Lower lobe of right lung (tissue), 2 donors: ENCODE measurements around the gene FUT7. TPM values are rescaled to one million over a fixed set of nuclear protein-coding genes. Genes with fewer than 3 reads are reported as not detected.

ENCODE experiments used
- ATAC-seq, 2 donors: fragments of 200-7000 bp; cut with Tn5 transposase; one replicate each; pipeline ENCODE4 v1.9.1; 2020 to 2022; ENCODE audit warnings: mild to moderate bottlenecking in 2 of 2, moderate library complexity in 2 of 2
- DNase-seq: peaks from one replicate; pipeline ENCODE4 v3.0.0-alpha.2; 2020
- H3K27ac ChIP-seq: fragments of 200-600 bp; one replicate; pipeline ENCODE4 v1.8.0; 2022
- H3K27me3 ChIP-seq: fragments of 200-600 bp; one replicate; pipeline ENCODE4 v1.8.0; 2022; ENCODE audit warnings: low read depth
- H3K36me3 ChIP-seq: fragments of 200-600 bp; one replicate; pipeline ENCODE4 v1.8.0; 2022; ENCODE audit warnings: mild to moderate bottlenecking
- H3K4me1 ChIP-seq: fragments of 200-600 bp; one replicate; pipeline ENCODE4 v1.8.0; 2022
- H3K4me3 ChIP-seq: fragments of 200-600 bp; one replicate; pipeline ENCODE4 v1.8.0; 2022; ENCODE audit warnings: mild to moderate bottlenecking
- H3K9me3 ChIP-seq: fragments of 200-600 bp; one replicate; pipeline ENCODE4 v1.8.0; 2022
- CTCF ChIP-seq: fragments of 200-600 bp; IDR thresholded peaks from one replicate; pipeline ENCODE4 v1.8.0; 2022; ENCODE audit warnings: antibody characterized with exemption, mild to moderate bottlenecking
- intact Hi-C: fragments of 100-400 bp; cut with DNase I; formaldehyde crosslinking; loops from one replicate; pipeline ENCODE4 v1.11.0; 2022
- total RNA-seq: library from RNA; stranded (reverse); fragmentation: NEBNext Ultra II Directional; extraction: Animal tissue kit (Norgen Biotek cat#: 25700); gene quantifications from one replicate; pipeline ENCODE4 v1.2.1, GENCODE V29; 2021
- donor health status: DM: no; HTN: yes; CAD: no; lungs with severe emphysema.

FUT7 gene
- total RNA-seq, 1 donor from 2014 or later: 1.1 TPM

DNA sequence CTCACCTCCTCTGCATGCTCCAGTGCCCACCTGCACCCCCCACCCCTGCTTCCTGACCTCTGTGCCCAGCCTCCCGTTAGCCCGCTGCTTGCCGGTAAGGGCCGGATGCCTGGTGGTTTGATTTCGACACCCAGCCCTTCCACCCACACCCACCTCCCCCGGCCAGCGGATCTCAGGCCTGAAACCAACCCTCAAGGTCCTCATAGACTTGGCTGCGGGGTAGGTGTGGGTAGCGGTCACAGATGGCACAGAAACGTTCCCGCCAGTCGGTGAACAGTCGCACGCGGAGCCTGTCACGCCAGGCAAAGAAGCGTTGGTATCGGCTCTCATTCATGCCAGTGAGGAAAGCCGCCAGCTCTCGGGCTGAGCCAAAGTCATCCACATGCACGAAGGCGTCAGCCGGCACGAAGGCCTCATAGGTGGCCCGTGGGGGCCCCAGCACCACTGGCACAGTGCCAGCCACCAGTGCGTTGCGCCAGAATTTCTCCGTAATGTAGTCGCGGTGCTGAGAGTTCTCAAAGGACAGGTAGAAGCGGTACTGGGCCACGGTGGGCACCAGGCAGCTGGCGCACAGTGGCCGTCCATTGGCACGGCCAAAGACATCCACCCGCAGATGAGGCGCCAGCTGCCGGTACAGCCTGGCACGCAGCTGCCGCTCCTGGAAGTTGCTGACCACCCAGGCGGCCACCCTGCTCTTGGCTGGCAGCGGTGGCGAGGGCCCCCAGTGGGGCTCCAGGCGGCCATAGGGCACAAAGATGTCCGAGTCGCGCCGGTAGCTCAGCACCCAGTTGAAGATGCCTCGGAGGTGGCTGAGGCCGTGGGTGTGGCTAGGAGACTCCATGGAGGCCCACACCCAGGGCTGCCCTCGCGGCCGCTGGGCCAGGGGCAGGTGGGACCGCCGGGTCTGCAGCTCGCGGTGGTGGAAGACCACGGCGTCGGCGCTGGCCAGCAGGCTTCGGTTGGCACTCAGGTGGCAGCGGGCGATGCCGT lies 1.1 kb downstream of the FUT7 start:
- H3K27ac ChIP-seq: peak overlapping the region; percentile 53
- no peaks in the 10 kb centered on the region for H3K9me3 ChIP-seq
- no peaks in the 10 kb centered on the region for H3K27me3 ChIP-seq
- intact Hi-C loops: no loop called here
- peaks cover 77% of the 10 kb centered on the region for H3K4me1 ChIP-seq
- DNase-seq: peak; percentile 75
- ATAC-seq: no peak
- no peak for TF ChIP-seq CTCF
- peak overlapping the region; percentile 68 for H3K4me3 ChIP-seq
- no peaks in the 10 kb centered on the region for H3K36me3 ChIP-seq

DNA sequence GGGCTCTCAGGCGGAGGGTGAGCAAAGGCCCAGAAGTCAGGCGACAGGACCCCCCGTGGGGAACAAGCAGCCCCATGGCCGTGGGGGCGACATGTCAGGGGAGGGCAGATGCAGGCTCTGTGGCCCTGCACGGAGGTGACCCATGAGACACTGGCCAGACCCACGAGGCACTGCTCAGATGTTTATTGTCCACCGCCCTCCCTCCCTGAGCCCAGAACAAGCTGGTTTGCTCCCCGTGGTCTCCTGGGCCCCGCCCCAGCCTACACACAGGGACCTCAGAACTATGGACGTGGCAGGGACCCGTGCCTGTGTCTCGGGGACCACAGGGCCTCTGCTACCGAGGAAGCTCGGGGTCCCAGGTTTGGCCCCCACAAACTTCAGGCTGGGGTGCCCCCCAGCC lies 1.9 kb downstream of the FUT7 start:
- H3K9me3 ChIP-seq: no peaks in the 10 kb centered on the region
- H3K4me1 ChIP-seq: peaks cover 70% of the 10 kb centered on the region
- DNase-seq (no peak), ATAC-seq (no peak)
- H3K27me3 ChIP-seq: no peaks in the 10 kb centered on the region
- H3K36me3 ChIP-seq: no peaks in the 10 kb centered on the region
- peak overlapping the region; percentile 68 for H3K4me3 ChIP-seq
- TF ChIP-seq CTCF: no peak
- intact Hi-C loops: no loop called here
- H3K27ac ChIP-seq: peak overlapping the region; percentile 53

- intact Hi-C loops: no loop called here
- peak; percentile 95 for TF ChIP-seq CTCF
- peak overlapping the region; percentile 68 for H3K4me3 ChIP-seq
- peak; percentile 81 to 84 for ATAC-seq
- no peaks in the 10 kb centered on the region for H3K9me3 ChIP-seq
- no peaks in the 10 kb centered on the region for H3K36me3 ChIP-seq
- peak overlapping the region; percentile 53 for H3K27ac ChIP-seq
- H3K4me1 ChIP-seq: peaks cover 62% of the 10 kb centered on the region
- H3K27me3 ChIP-seq: no peaks in the 10 kb centered on the region
- peak; percentile 85 for DNase-seq
Observed at GRCh38 chr9:137029058-137029936, 2.6 kb downstream of the FUT7 start.

GRCh38 chr9:137028263-137029057 lies 3.4 kb downstream of the FUT7 start:
- ATAC-seq: peak; percentile 55 to 68
- DNase-seq: peak; percentile 82
- H3K4me3 ChIP-seq: peak overlapping the region; percentile 68
- no peaks in the 10 kb centered on the region for H3K36me3 ChIP-seq
- H3K27ac ChIP-seq: peak overlapping the region; percentile 44
- no peaks in the 10 kb centered on the region for H3K27me3 ChIP-seq
- intact Hi-C loops: no loop called here
- peaks cover 62% of the 10 kb centered on the region for H3K4me1 ChIP-seq
- peak; percentile 7 for TF ChIP-seq CTCF
- H3K9me3 ChIP-seq: no peaks in the 10 kb centered on the region
